ENCODE measurements around the gene NUDCD2. TPM values are rescaled to one million over a fixed set of nuclear protein-coding genes. Genes with fewer than 3 reads are reported as not detected.

The NUDCD2 gene
- total and polyA plus RNA-seq, 9 of the 15 experiments (the other 6 are each of a cell fraction or from before 2014, with no cell fraction given): 14.6 to 76.9 (median 32.5) TPM

GRCh38 chr5:163448491-163448890 is 11.4 kb downstream of the NUDCD2 start:
- DNase-seq (ENCODE audit: extremely low read depth in 1 of 4, low spot score in 3 of 4) (no peak), ATAC-seq (no peak), FAIRE-seq (no peak)
- Histone ChIP-seq H3K36me3 (ENCODE audit: control insufficient read depth, insufficient read depth, low read length) (peaks cover 82% of the 10 kb centered on the region), H4K20me1 (replicated peaks; ENCODE audit: control insufficient read depth, insufficient read depth, low read length) (no peaks in the 10 kb centered on the region), H3K79me2 (ENCODE audit: control insufficient read depth, insufficient read depth, low read length) (peaks cover 13% of the 10 kb centered on the region; the same call in 2 of the 3 replicates), H3K9ac (ENCODE audit: insufficient read depth in 1 of 2, low read depth in 2 of 2, low read length in 2 of 2) (no peak overlapping the region), H2AFZ (ENCODE audit: low read depth, low read length) (no peak overlapping the region), H3K9me3 (replicated peaks; ENCODE audit: control insufficient read depth, insufficient read depth, low read depth, low read length) (no peaks in the 10 kb centered on the region), H3K4me2 (ENCODE audit: insufficient read depth, low read length) (no peak overlapping the region), H3K4me3 (no peak overlapping the region), H3K9me1 (ENCODE audit: control insufficient read depth, insufficient read depth, low read length) (no peaks in the 10 kb centered on the region), H3K27me3 (ENCODE audit: control insufficient read depth in 2 of 2, insufficient read depth in 2 of 2, low read length in 2 of 2) (no peaks in the 10 kb centered on the region), H3K27ac (ENCODE audit: extremely low read depth, low read depth, low read length) (no peak overlapping the region), H3K4me1 (replicated peaks in 1 of 2; ENCODE audit: control insufficient read depth in 2 of 2, insufficient read depth in 2 of 2, low read length in 2 of 2) (no peaks in the 10 kb centered on the region)
- ChIA-PET POLR2A (interaction anchor here (1.4 to 4.5 kb wide), 3 partner anchors 9 to 11 kb away, joined by 3 to 43 read pairs (median 4); partner anchors contain the start of genes CCNG1, HMMR and NUDCD2), CTCF (ENCODE audit: low intra/inter-chr PET ratio) (no interaction called here)
- TF ChIP-seq HMBOX1 (IDR thresholded peaks at IDR 0.05) (no peak), SUPT5H (IDR thresholded peaks at IDR 0.05) (peak; percentile 43; the same call in 1 of the 2 replicates), PML (IDR thresholded peaks at IDR 0.05; ENCODE audit: low read length) (0 out of 2 replicates have a peak, but pooled peaks have one; percentile 8), CEBPG (CRISPR knock-in tag; IDR thresholded peaks at IDR 0.05) (no peak), CEBPG (tag; conservative IDR thresholded peaks at IDR 0.05 in 1 of 2, IDR thresholded peaks at IDR 0.05 in 1 of 2) (0 out of 4 replicates have a peak, but pooled peaks of 1 of the 2 experiments have one; percentile 54), CEBPB (tag; IDR thresholded peaks at IDR 0.05) (peak; percentile 76), POLR2A (conservative IDR thresholded peaks at IDR 0.05) (0 out of 2 replicates have a peak, but pooled peaks have one; percentile 22), THAP7 (CRISPR knock-in tag; IDR thresholded peaks at IDR 0.05) (no peak)
- intact Hi-C loops (cut with micrococcal nuclease): no loop called here
- no TSS peak for BruUV-seq (replicated peaks)
- in situ Hi-C loops (cut with MboI): no loop called here

All from K562 (cell line).